Activated CD8-positive, alpha-beta memory T cell treated with anti-CD3 and anti-CD28 coated beads for 36 hours (primary cell): ENCODE results near the gene NDUFC1. TPM values are rescaled to one million over a fixed set of nuclear protein-coding genes. Genes with fewer than 3 reads are reported as not detected.
"Not testable (repeated sequence)": the region's sequence is repeated elsewhere in the genome, so short reads cannot be mapped to it uniquely, and the experiment has no call there.

Source experiments
- CTCF ChIA-PET: fragments of 350-600 bp; sonication (Branson Sonifier 250); formaldehyde crosslinking; loops from one replicate; lab custom pipeline; 2021; ENCODE audit warnings: antibody characterized with exemption; lab: Charles Lee
- POLR2A ChIA-PET: fragments of 350-600 bp; sonication (Branson Sonifier 250); formaldehyde crosslinking; loops from one replicate; lab custom pipeline; 2021; ENCODE audit warnings: antibody characterized with exemption; lab: Charles Lee
- total RNA-seq, 2 experiments: library from RNA; stranded (reverse); gene quantifications; one replicate each; pipeline ENCODE4 v1.2.3, GENCODE V29; 2021

The NDUFC1 gene
- total RNA-seq, 2 experiments from 2014 or later, result 52.7 to 53.1 TPM

- POLR2A ChIA-PET, result interaction anchor here (0.7 to 2.1 kb wide), 2 partner anchors 33 to 188 kb away, joined by 3 to 16 read pairs; partner anchors contain the start of gene NAA15
Observed at GRCh38 chr4:139267301-139267700, 35.0 kb downstream of the NDUFC1 start.

DNA sequence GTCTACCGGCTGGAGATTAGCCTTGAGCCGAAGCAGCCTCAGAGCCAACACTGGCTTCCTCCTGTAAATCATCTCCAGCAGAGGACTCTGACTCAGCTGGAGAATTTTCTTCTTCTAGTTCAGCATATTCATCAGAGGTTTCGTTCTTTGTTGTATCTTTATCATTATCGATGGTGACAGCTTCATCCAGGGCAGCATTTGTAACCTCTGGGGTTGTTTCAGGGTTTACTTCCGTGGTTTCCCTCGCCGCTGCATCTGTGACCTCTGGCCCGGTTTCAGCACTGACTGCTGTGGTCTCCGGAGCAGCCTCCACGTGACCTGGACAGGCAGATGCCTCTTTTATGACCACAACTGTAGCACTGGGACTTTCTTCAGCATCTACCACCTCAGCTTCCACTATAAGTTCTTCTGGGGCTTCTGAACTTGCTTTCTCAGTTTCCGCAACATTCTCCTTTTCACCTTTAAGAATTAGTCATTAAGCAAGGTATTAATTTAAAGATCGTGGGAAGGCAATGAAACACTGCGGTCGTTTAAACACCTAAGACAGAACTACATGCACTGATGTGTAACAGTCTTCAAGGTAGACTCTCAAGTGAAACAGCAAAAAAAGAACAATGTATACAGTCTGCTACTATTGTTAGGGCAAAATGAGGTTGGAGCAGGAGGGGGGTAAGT, 35.6 kb downstream of the NDUFC1 start:
- ChIA-PET CTCF (interaction anchor here (0.9 kb wide), 1 partner anchor 35 kb away, joined by 4 read pairs; the partner anchor contains the start of gene NAA15), POLR2A (interaction anchor here (0.6 to 2.1 kb wide), 7 partner anchors 14 to 187 kb away, joined by 3 to 16 read pairs (median 4); partner anchors contain the start of genes MGARP and NAA15)

More at GRCh38 chr4:139267301-139267700, 35.0 kb downstream of the NDUFC1 start:
- CTCF ChIA-PET, result interaction anchor here (0.6 kb wide), 1 partner anchor 290 kb away, joined by 3 read pairs; no protein-coding TSS in a partner anchor

- POLR2A ChIA-PET, result interaction anchor here (0.6 to 2.1 kb wide), 6 partner anchors 14 to 66 kb away, joined by 3 to 16 read pairs (median 4); partner anchors contain the start of genes MGARP and NAA15
- CTCF ChIA-PET, result interaction anchor here (0.9 kb wide), 1 partner anchor 35 kb away, joined by 4 read pairs; the partner anchor contains the start of gene NAA15
Observed at GRCh38 chr4:139266208-139266582, 36.1 kb downstream of the NDUFC1 start.

GRCh38 chr4:139265654-139266053, 36.6 kb downstream of the NDUFC1 start:
- ChIA-PET POLR2A (interaction anchor here (1.0 to 2.1 kb wide), 4 partner anchors 27 to 35 kb away, joined by 3 to 16 read pairs (median 6); partner anchors contain the start of gene NAA15), CTCF (no interaction called here)

- ChIA-PET POLR2A (no interaction called here), CTCF (no interaction called here)
Observed at GRCh38 chr4:139256349-139256748, 45.9 kb downstream of the NDUFC1 start.

- POLR2A ChIA-PET, CTCF ChIA-PET: not testable (repeated sequence)
Observed at GRCh38 chr4:139255581-139255980, 46.7 kb downstream of the NDUFC1 start.

GRCh38 chr4:139253713-139254112, 48.6 kb downstream of the NDUFC1 start:
- POLR2A ChIA-PET, result interaction anchor here (0.6 kb wide), 1 partner anchor 238 kb away, joined by 7 read pairs; no protein-coding TSS in a partner anchor
- CTCF ChIA-PET, result no interaction called here

DNA sequence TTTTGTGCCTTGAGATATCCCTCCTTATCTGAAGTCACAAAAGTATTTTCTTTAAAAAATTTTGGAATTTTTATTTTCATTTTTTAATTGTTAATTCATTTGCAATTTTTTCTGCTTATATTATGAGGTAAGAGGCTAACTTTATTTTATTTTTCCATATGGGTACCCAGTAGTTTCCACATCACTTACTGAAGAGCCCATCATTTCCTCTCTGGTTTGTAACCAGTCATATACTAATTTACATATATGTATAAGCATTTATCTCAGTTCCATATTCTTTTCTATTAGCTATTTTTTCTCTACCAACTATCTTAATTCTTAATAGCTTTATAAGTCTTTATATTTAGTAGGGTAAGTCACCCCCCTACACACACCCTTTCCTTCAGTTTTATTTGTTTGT, 49.2 kb downstream of the NDUFC1 start:
- ChIA-PET POLR2A (no interaction called here), CTCF (no interaction called here)

DNA sequence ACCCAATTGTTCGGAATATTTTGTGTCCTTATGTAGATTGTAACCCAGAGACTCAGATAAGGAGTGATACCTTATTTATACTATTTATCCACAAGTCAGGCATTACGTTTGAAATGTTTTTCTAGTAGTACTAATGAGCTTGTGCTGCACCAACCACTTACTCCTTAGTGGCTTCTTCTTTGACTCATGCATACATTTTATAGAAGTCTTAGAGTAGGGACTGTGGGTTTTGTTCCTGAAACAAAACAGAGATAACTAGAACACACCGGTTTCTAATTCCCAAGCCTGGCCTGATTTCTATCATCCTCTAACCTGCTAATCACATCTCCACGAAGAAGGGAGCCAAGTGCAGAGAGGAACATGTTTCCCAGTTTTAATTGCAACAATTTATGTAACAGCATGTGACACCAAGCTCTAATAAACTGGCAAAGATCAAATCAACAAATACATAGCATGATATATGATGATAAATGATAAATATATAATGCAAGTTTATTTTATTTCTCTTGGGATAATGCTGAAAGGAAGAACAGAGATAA, 54.5 kb downstream of the NDUFC1 start:
- CTCF ChIA-PET, result no interaction called here
- POLR2A ChIA-PET, result no interaction called here

DNA sequence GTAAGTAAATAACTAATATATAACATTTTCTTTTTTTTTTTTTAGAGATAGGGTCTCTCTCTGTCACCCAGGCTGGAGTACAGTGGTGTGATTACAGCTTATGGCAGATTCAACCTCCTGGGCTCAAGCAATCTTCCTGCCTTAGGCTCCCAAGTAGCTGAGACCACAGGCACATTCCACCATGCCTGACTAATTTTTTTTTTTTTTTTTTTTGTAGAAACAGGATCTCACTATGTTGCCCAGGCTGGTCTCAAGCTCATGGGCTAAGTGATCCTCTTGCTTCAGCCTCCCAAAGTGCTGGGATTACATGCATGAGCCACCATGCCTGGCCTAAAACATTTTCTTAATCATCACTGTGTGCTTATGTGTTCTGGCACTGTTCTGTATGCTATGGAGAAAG, 55.0 kb downstream of the NDUFC1 start:
- ChIA-PET CTCF (no interaction called here), POLR2A (no interaction called here)

DNA sequence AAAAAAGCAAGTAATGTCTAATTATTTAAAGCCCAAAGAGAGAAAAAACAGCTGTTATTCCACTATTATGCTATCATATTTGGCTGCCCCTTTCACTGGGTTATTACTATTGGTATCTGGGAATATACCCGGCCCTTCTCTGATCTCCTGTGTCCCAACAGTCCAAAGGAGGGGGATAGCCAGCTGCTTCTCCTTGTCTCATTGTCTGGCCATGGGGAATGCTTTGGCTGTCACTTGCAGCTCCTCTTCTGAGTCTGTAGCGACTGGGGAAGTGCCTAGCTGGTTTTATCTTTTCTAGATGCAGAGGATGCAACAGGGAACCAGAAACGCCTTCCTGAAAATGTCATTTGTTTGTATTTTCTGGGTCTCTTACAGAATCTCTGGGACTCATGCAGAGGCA, 56.1 kb downstream of the NDUFC1 start:
- ChIA-PET CTCF (interaction anchor here (0.7 kb wide), 1 partner anchor 89 kb away, joined by 3 read pairs; no protein-coding TSS in a partner anchor), POLR2A (no interaction called here)

GRCh38 chr4:139245590-139245989, 56.7 kb downstream of the NDUFC1 start:
- ChIA-PET CTCF (no interaction called here), POLR2A (no interaction called here)

- ChIA-PET POLR2A (interaction anchor here (0.5 kb wide), 1 partner anchor 363 kb away, joined by 6 read pairs; no protein-coding TSS in a partner anchor), CTCF (interaction anchor here (0.7 kb wide), 1 partner anchor 21 kb away, joined by 4 read pairs; no protein-coding TSS in a partner anchor)
Observed at GRCh38 chr4:139243448-139244365, 58.6 kb downstream of the NDUFC1 start.

- POLR2A ChIA-PET, result no interaction called here
- CTCF ChIA-PET, result interaction anchor here (0.7 kb wide), 1 partner anchor 22 kb away, joined by 4 read pairs; no protein-coding TSS in a partner anchor
Observed at GRCh38 chr4:139242511-139243051, 59.7 kb downstream of the NDUFC1 start.

- CTCF ChIA-PET, result no interaction called here
- POLR2A ChIA-PET, result no interaction called here
Observed at GRCh38 chr4:139241784-139242151, 60.5 kb downstream of the NDUFC1 start.

DNA sequence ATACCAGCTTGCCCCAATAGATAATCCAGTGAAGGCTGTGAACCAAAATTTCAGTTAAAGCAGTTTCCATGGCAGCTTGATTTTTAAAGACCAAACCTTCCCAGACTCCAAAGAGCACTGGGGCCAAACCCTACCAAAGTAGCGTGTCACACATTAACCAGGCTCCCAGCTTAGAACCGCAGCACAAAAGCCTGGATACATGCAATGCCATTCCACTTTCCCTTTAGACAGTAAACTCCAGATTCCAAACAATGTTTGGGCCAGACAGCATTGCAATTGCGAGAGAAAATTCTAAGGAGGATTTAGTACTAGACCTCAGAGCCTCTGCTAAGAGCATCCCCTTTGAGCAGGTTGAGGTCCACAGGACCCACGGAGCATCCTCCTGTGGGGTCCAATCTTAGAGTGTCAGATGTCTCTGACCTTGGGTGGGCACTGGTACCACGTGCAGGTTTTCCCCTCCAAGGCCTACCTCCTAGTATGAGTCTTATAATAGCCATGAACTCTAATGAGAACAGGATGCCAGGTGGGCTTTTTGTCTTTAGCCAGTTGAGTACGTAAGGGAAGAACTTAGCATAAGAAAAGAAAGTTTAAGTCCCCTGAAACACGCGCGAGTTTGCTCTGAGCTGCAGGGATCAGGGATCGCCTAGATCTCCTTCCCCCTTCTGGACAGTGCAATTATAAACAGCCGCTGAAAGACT, 61.0 kb downstream of the NDUFC1 start:
- CTCF ChIA-PET, result no interaction called here
- POLR2A ChIA-PET, result no interaction called here
